Neural crest cell (in vitro differentiated cells): ENCODE data around the gene SPESP1. TPM values are rescaled to one million over a fixed set of nuclear protein-coding genes. Genes with fewer than 3 reads are reported as not detected.
"Not testable (repeated sequence)": the region's sequence is repeated elsewhere in the genome, so short reads cannot be mapped to it uniquely, and the experiment has no call there.

ENCODE experiments used
- DNase-seq: peaks from one replicate; pipeline ENCODE4 v3.0.0; 2021; ENCODE audit warnings: low read depth, mixed read lengths, low spot score
- H3K27ac Mint-ChIP-seq: one replicate; pipeline ENCODE4 v1.8.0; 2021; ENCODE audit warnings: mild to moderate bottlenecking, mixed read lengths; ENCODE audit not compliant: unreplicated experiment
- H3K27me3 Mint-ChIP-seq: 2 replicates; pipeline ENCODE4 v1.8.0; 2021; ENCODE audit warnings: low read depth, mild to moderate bottlenecking, mixed read lengths
- H3K36me3 Mint-ChIP-seq: 2 replicates; pipeline ENCODE4 v1.8.0; 2021; ENCODE audit warnings: low read depth, mild to moderate bottlenecking, mixed read lengths
- H3K4me1 Mint-ChIP-seq: 2 replicates; pipeline ENCODE4 v1.8.0; 2021; ENCODE audit warnings: mixed read lengths
- H3K4me3 Mint-ChIP-seq: one replicate; pipeline ENCODE4 v1.8.0; 2021; ENCODE audit warnings: mild to moderate bottlenecking, mixed read lengths
- H3K9me3 Mint-ChIP-seq: 2 replicates; pipeline ENCODE4 v1.8.0; 2021; ENCODE audit warnings: mixed read lengths
- total RNA-seq: library from RNA; stranded (reverse); gene quantifications from 2 replicates; pipeline ENCODE4 v1.2.1, GENCODE V29; 2021
- TF ChIP-seq, protein P1 (sequence below): fragments of 200-600 bp; sonication (generic); conservative IDR thresholded peaks from 2 replicates; pipeline ENCODE4 v1.5.0; 2021; ENCODE audit warnings: antibody characterized with exemption, mild to moderate bottlenecking

The SPESP1 gene
- total RNA-seq, 1 donor from 2014 or later, result not detected

- no peaks in the 10 kb centered on the region for H3K4me1 Mint-ChIP-seq
- no peak for DNase-seq
- peaks cover 19% of the 10 kb centered on the region for H3K9me3 Mint-ChIP-seq
- H3K36me3 Mint-ChIP-seq, result peaks cover 11% of the 10 kb centered on the region
- TF ChIP-seq, protein P1, sequence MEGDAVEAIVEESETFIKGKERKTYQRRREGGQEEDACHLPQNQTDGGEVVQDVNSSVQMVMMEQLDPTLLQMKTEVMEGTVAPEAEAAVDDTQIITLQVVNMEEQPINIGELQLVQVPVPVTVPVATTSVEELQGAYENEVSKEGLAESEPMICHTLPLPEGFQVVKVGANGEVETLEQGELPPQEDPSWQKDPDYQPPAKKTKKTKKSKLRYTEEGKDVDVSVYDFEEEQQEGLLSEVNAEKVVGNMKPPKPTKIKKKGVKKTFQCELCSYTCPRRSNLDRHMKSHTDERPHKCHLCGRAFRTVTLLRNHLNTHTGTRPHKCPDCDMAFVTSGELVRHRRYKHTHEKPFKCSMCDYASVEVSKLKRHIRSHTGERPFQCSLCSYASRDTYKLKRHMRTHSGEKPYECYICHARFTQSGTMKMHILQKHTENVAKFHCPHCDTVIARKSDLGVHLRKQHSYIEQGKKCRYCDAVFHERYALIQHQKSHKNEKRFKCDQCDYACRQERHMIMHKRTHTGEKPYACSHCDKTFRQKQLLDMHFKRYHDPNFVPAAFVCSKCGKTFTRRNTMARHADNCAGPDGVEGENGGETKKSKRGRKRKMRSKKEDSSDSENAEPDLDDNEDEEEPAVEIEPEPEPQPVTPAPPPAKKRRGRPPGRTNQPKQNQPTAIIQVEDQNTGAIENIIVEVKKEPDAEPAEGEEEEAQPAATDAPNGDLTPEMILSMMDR, result no peak
- H3K27ac Mint-ChIP-seq, result no peak overlapping the region
- H3K27me3 Mint-ChIP-seq, result peaks cover 5% of the 10 kb centered on the region
- no peak overlapping the region for H3K4me3 Mint-ChIP-seq
Measured at GRCh38 chr15:68969298-68969697, 39.0 kb downstream of the SPESP1 start.

DNA sequence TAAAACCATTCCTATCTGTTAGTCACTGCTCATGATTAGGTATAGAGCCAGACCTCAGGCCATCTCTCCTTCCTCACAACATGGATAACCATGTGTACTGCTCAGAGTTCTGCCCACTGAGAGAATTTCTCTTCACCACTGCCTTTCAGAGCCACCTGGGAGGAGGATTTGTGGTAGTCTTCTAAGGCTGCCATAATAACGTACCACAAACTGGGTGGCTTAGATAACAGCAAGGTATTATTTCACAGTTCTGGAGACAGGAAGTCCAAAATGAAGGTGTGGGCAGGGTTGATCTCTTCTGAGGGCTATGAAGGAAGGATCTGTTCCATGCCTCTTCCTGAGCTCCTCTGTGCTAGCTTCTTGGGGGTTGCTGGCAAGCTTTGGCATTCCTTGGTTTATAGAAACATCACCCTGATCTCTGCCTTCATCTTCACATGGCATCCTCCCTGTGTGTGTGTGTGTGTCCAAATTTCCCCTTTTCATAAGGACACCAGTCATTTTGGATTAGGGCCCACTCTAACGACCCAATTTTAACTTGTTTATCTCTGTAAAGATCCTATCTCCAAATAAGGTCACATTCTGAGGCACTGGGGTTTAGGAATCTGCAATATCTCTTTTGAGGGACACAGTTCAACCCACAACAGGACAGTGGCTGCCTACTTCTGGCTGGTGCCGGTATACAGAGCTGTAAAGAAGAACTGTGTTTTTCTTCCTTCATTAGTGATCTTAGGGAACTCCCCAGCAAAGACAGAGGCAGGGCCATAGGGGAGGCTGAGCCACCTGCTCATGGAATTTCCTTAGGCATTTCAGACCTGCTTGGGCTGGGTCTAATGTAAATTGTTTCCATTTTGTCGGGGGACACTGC is 42.1 kb downstream of the SPESP1 start:
- H3K4me1 Mint-ChIP-seq, result no peaks in the 10 kb centered on the region
- no peaks in the 10 kb centered on the region for H3K36me3 Mint-ChIP-seq
- TF ChIP-seq, protein P1, result no peak
- H3K9me3 Mint-ChIP-seq, result peaks cover 16% of the 10 kb centered on the region
- no peak for DNase-seq
- no peaks in the 10 kb centered on the region for H3K27me3 Mint-ChIP-seq
- no peak overlapping the region for H3K4me3 Mint-ChIP-seq
- no peak overlapping the region for H3K27ac Mint-ChIP-seq

DNA sequence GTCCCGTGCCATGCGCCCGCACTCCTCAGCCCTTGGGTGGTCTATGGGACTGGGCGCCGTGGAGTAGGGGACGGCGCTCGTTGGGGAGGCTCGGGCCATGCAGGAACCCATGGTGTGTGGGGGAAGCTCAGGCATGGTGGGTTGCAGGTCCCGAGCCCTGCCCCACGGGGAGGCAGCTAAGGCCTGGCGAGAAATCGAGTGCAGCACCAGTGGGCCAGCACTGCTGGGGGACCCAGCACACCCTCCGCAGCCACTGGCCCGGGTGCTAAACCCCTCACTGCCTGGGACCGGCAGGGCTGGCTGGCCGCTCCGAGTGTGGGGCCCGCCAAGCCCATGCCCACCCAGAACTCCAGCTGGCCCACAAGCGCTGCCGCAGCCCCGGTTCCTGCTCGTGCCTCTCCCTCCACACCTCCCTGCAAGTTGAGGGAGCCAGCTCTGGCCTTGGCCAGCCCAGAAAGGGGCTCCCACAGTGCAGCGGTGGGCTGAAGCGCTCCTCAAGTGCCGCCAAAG is 45.4 kb downstream of the SPESP1 start:
- not testable (repeated sequence) for DNase-seq, H3K4me3 Mint-ChIP-seq
- H3K9me3 Mint-ChIP-seq, result peaks cover 10% of the 10 kb centered on the region

GRCh38 chr15:68977426-68977825 is 47.1 kb downstream of the SPESP1 start:
- not testable (repeated sequence) for H3K4me1 Mint-ChIP-seq, H3K36me3 Mint-ChIP-seq, DNase-seq, H3K4me3 Mint-ChIP-seq, H3K27ac Mint-ChIP-seq
- Mint-ChIP-seq H3K27me3 (peaks cover 14% of the 10 kb centered on the region), H3K9me3 (peaks cover 17% of the 10 kb centered on the region)

More for the DNA sequence above, 45.4 kb downstream of the SPESP1 start:
- peaks cover 14% of the 10 kb centered on the region for H3K27me3 Mint-ChIP-seq
- H3K36me3 Mint-ChIP-seq, H3K27ac Mint-ChIP-seq, H3K4me1 Mint-ChIP-seq: not testable (repeated sequence)

DNA sequence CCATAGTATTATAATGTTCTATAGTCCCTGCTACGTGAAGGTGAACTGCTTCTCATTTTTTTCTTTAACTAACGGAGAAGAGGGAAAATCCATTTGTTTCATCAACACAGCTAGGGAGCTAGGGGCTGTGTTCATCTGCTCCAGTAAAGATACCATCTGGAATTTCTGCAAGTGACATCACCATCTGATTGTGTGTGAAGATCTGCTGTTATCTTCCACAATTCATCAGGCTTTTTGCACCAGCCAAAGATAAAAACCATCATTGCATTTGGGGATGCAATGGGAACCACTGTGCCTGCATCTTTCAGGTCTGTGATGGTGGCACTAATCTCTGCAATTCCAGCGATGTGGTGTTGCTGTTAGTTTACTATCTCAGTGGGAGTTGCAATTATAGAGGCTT is 48.7 kb downstream of the SPESP1 start:
- Mint-ChIP-seq H3K4me1 (no peaks in the 10 kb centered on the region), H3K36me3 (peaks cover 4% of the 10 kb centered on the region), H3K27ac (no peak overlapping the region), H3K9me3 (peaks cover 17% of the 10 kb centered on the region), H3K27me3 (peaks cover 14% of the 10 kb centered on the region), H3K4me3 (no peak overlapping the region)
- TF ChIP-seq, protein P1, result no peak
- DNase-seq, result no peak

DNA sequence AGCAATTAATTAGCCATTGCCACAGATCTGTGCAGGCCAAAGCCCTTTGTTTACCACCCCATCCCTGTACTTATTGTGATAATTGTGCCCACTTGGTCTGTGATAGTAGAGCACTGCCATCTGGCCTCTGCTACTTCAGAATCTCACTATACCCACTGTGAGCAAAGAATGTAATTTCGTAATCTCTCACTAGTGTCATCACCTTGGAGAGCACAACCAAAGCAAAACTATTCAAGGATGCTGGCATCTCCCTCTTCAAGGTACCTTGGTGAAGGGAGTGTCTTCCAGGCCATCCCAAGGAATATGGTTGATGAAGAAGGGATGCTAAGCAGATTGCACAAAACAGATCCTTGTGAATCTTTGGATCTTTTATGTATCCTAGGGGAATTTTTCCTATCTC is 49.5 kb downstream of the SPESP1 start:
- Mint-ChIP-seq H3K27ac (no peak overlapping the region), H3K36me3 (peaks cover 4% of the 10 kb centered on the region), H3K4me3 (no peak overlapping the region), H3K27me3 (peaks cover 14% of the 10 kb centered on the region), H3K4me1 (no peaks in the 10 kb centered on the region), H3K9me3 (peaks cover 17% of the 10 kb centered on the region)
- no peak for DNase-seq
- TF ChIP-seq, protein P1, result no peak
